ENCODE measurements around the gene CRYM. TPM values are rescaled to one million over a fixed set of nuclear protein-coding genes. Genes with fewer than 3 reads are reported as not detected.

CRYM gene
- total RNA-seq, 1 experiment from 2014 or later: 4.9 TPM

- RAD21 ChIA-PET (ENCODE audit: low non-redundant PET in 1 of 2, low total read pairs in 2 of 2, uncharacterized antibody in 2 of 2, unreplicated experiment in 2 of 2): no interaction called here
- TF ChIP-seq CTCF (IDR thresholded peaks at IDR 0.05 in 2 of 3, conservative IDR thresholded peaks at IDR 0.05 in 1 of 3; ENCODE audit: borderline replicate concordance in 1 of 3, insufficient read depth in 1 of 3, low read depth in 2 of 3, low read length in 2 of 3) (no peak), YY1 (IDR thresholded peaks at IDR 0.05; ENCODE audit: extremely low read depth, insufficient replicate concordance, low read depth, low read length) (no peak), MAX (IDR thresholded peaks at IDR 0.05) (no peak), POLR2A (IDR thresholded peaks at IDR 0.05; ENCODE audit: borderline replicate concordance, extremely low read depth, insufficient read depth, insufficient read length) (no peak), RAD21 (IDR thresholded peaks at IDR 0.05; ENCODE audit: low read depth) (no peak), JUND (IDR thresholded peaks at IDR 0.05) (no peak), ZFX (IDR thresholded peaks at IDR 0.05) (no peak), FOSL1 (IDR thresholded peaks at IDR 0.05; ENCODE audit: low read depth) (no peak), EGR1 (IDR thresholded peaks at IDR 0.05; ENCODE audit: low read depth) (no peak), ZBTB33 (IDR thresholded peaks at IDR 0.05; ENCODE audit: extremely low read depth, insufficient replicate concordance, low read length) (no peak), CEBPB (IDR thresholded peaks at IDR 0.05; ENCODE audit: low read depth) (no peak), SRF (IDR thresholded peaks at IDR 0.05; ENCODE audit: low read depth) (no peak), EZH2 (IDR thresholded peaks at IDR 0.05) (no peak), SP1 (IDR thresholded peaks at IDR 0.05; ENCODE audit: low read depth) (no peak), TCF7L2 (IDR thresholded peaks at IDR 0.05; ENCODE audit: borderline replicate concordance, extremely low read depth, insufficient read depth, insufficient read length) (no peak), POLR2AphosphoS5 (IDR thresholded peaks at IDR 0.05; ENCODE audit: low read depth, low read length) (no peak)
- TF ChIP-seq, protein P1, sequence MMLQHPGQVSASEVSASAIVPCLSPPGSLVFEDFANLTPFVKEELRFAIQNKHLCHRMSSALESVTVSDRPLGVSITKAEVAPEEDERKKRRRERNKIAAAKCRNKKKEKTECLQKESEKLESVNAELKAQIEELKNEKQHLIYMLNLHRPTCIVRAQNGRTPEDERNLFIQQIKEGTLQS (IDR thresholded peaks at IDR 0.05): no peak
Observed at GRCh38 chr16:21256636-21257035, 21.5 kb downstream of the CRYM start.

More at GRCh38 chr16:21256636-21257035, 21.5 kb downstream of the CRYM start:
- ChIA-PET CTCF (no interaction called here), POLR2A (no interaction called here)
- Histone ChIP-seq H3K9me2 (ENCODE audit: insufficient read depth) (no peaks in the 10 kb centered on the region), H3K36me3 (ENCODE audit: control insufficient read depth in 1 of 2, insufficient read depth in 2 of 2, low read length in 2 of 2) (no peaks in the 10 kb centered on the region), H3K9ac (ENCODE audit: low read length) (no peak overlapping the region), H3K9me3 (ENCODE audit: control insufficient read depth in 1 of 2, insufficient read depth in 1 of 2, low read depth in 1 of 2, low read length in 2 of 2) (no peaks in the 10 kb centered on the region), H3K79me2 (ENCODE audit: insufficient read depth, low read length) (no peaks in the 10 kb centered on the region), H3K4me3 (replicated peaks in 1 of 2; ENCODE audit: low read depth in 1 of 2, low read length in 2 of 2) (no peak overlapping the region), H3K27ac (ENCODE audit: low read depth, low read length) (no peak overlapping the region), H3K4me2 (ENCODE audit: low read length) (no peak overlapping the region), H3K27me3 (ENCODE audit: insufficient read depth, low read length) (no peaks in the 10 kb centered on the region; the same call in 1 of the 2 replicates), H2AFZ (ENCODE audit: low read depth, low read length, poor library complexity, severe bottlenecking) (no peak overlapping the region), H3K4me1 (ENCODE audit: control insufficient read depth in 1 of 2, insufficient read depth in 2 of 2, low read length in 2 of 2) (peaks cover 10 to 13% of the 10 kb centered on the region in 2 experiments), H4K20me1 (ENCODE audit: insufficient read depth) (no peaks in the 10 kb centered on the region)
- intact Hi-C loops (cut with micrococcal nuclease): no loop called here
- ATAC-seq: no peak
- no TSS peak for BruUV-seq (replicated peaks)
- no peak for DNase-seq (ENCODE audit: low read depth, low spot score)
